ENCODE measurements around the gene IQSEC1.

Gene IQSEC1

GRCh38 chr3:13073326-13074005, at the start of gene IQSEC1:
IQSEC1 (minus strand) TSS chr3:13073429; CDS start chr3:13073014, 415 bp downstream.
- peak; percentile 74 for DNase-seq

DNA sequence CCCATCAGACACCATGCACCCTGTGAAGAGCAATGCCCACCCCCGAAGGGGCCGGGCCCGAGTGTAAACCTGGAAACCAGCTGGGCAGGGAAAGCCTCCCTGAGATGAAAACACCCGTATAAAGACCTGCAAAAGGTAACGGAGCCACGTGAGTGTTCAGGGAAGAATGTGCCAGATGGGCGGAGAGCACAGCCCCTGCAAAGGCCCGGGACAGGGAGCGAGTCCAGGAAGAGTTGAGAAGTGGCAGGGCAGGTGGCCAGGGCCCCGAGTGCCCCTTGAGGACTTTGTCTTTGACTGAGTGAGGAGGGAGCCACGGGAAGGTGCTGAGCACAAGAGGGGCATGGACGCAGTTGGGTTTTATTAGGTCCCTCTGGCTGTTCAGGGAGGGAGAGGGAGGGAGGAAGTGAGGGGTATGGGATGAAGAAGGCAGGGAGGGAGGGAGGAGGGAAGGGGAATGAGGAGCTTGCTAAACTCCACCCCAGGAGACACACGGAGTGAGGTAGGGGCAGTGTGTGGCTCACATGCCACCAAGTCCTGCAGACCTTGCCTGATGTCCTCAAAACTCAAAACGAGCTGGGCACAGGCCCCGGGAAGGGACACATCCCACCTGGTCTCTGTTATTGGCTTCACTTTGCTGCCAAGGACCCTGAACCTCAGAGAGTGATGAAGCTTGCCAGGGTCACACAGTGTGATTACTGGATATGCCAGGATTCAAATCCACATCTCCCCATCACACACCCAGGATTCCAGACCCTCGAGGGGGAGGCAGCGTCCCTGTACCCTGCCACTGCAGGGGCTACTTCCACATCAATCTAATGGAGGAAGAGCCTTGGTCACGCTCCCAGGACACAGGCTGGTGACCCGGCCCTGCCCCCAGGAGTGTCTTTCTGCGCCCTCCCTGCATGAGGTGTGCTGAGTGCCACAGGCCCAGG, 49.1 kb upstream of the IQSEC1 start:
- DNase-seq: no peak

- no peak for DNase-seq
Observed at GRCh38 chr3:13121553-13122001, 48.3 kb upstream of the IQSEC1 start.

DNA sequence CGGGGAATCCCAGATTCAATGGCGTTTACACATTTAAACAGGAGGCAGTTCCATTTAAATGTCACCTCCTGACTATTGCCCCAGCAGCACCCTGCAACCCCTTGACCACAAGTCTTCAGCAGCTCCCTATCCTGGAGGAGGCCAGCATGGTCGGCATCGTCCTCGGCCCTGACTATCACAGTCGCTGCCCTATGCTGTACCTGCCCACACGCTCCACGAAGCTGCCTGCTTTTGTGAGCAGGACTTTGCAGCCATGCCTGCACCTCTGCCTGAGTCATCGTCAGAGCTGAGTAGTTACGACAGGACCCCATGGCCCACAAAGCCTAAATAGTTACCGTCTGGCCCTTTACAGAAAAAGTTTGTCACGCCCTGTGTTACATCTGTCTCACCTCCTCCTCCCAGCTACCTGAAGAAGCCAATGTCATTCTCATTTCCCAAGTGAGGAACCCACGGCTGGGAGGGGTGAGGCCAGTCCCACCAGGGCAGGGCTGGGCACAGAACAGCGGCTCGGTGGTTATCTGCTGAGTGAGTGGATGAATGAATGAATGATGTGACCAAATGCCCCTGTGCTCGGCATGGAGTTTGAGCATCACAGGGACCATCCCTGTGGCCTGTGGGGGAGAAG, 47.8 kb upstream of the IQSEC1 start:
- DNase-seq: no peak

DNA sequence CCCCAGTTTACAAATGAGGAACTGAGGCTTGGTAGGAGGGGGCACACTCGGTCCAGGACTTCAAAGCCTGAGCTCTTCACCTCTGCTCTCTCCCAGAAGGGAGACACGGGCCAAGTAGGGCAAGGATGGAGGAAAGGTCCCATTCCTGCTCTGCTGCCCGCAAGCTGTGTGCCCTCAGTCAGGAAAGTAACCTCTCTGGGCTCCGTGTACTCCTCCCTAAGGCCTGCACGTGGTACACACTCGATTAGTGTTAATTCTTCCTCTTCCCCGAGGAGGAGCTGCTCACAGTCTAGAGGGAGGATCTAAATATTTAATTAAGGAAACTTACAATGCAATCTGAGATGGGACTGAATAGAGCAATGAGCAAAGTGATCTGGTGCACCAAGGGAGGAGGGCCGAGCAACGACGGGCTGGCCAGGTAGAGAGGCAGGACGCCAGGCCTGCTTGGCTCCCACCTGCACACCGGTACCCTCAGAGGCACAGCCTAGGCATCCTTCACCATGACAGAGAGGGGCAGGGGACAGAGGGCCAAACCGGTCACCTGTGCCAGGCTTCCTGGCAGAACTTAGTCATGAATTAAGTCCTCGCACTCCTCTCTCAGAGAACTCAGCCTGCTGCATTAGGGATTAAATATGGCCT, 47.2 kb upstream of the IQSEC1 start:
- DNase-seq: no peak

DNA sequence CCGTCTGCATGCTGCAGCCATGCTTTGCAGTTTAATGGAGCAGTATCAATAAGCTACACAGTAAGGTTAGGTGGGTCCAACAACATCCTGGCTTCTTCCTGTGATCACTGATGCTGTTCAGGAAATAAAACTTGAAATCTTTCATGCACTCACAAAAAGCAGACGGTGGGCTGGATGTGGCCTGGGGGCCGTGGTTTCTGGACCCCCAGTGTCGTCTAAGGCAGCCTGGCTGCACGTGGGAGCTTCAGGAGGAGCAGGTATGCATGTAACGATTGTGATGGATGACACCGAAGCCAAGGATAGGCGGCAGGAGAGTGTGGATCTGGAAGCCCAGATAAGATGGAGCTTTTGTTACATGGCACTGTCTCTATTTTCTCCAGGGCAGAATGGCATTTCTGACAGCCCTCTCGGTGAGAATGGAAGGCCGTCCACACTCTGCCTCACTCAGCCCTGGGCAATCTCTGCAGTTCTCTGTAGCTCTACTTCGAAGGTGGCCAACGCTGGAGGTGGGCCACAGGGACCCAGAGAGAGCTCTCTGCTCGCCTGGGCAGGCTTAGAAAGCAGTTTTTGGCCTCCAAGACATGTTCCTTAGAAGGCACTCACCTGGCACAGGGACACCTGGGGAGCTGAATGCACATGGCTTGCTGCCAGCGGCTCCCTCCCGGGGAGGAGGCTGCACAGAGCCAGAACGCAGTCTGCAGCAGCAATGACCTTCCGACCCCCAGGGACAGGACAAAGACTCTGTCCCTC, 46.4 kb upstream of the IQSEC1 start:
- DNase-seq: no peak

DNA sequence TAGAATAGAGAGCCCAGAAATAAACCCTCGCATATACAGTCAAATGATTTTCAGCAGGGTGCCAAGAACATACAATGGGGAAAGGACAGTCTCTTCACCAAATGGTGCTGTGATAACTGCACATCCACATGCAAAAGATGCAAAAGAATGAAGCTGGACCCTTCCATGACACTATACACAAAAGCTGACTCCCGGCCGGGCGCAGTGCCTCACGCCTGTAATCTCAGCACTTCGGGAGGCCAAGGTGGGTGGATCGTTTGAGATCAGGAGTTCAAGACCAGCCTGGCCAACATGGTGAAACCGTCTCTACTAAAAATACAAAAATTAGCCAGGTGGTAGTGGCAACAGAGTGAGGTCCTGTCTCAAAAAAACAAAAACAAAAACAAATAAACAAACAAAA, 43.2 kb upstream of the IQSEC1 start:
- no peak for DNase-seq

GRCh38 chr3:13115991-13116390, 42.8 kb upstream of the IQSEC1 start:
- DNase-seq: no peak

DNA sequence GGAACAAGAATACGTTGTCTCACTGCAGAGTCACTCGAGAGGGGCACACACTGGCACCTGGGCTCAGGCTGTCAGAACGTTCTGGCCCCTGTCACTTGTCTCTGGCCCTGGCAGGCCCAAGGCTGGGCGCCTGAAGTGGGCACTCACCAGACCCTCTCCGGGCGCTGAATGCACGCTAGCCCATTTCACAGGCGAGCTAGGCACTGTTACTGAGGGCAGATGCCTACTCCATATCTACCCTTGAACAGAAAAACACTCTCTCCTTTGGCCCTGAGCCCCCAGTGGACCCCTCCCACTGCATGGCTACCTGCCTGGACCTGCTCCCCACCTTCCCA, 42.3 kb upstream of the IQSEC1 start:
- no peak for DNase-seq

DNA sequence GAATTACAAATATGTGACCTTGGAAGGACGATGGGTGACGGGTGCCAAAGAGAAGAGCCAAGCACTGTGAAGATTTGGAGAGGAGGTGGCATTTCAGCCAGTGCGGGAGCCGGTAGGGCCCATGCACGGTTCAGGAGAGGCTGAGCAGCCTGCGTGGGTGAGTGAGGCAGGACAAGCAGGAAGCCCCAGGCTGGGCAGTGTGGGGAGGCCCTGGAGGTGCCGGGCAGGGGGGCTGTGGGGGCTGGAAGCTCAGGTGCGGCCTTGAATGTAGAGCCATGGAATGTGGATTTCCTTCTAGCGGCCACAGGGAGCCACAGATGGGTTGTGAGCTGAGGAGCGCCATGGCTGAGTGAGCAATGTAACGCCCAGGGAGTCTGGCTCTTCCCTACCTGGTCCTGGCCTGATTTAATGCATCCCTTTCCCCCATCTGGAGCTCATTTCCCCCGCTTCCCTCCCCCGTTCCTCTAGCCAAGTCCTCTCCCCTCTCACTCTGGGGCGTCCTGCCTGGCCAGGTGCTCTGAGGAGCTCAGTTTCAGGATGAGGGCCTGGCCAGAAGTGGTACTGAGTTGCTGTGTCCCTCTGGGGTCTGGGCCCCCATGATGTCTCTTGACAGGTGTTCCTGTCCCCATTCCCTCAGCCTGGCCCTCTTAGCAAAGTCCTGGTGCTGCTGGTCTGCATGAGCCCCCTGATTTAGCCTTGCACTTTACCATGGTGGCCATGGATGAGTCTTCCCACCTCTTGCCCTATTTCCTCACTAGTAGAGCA, 41.8 kb upstream of the IQSEC1 start:
- DNase-seq: no peak

DNA sequence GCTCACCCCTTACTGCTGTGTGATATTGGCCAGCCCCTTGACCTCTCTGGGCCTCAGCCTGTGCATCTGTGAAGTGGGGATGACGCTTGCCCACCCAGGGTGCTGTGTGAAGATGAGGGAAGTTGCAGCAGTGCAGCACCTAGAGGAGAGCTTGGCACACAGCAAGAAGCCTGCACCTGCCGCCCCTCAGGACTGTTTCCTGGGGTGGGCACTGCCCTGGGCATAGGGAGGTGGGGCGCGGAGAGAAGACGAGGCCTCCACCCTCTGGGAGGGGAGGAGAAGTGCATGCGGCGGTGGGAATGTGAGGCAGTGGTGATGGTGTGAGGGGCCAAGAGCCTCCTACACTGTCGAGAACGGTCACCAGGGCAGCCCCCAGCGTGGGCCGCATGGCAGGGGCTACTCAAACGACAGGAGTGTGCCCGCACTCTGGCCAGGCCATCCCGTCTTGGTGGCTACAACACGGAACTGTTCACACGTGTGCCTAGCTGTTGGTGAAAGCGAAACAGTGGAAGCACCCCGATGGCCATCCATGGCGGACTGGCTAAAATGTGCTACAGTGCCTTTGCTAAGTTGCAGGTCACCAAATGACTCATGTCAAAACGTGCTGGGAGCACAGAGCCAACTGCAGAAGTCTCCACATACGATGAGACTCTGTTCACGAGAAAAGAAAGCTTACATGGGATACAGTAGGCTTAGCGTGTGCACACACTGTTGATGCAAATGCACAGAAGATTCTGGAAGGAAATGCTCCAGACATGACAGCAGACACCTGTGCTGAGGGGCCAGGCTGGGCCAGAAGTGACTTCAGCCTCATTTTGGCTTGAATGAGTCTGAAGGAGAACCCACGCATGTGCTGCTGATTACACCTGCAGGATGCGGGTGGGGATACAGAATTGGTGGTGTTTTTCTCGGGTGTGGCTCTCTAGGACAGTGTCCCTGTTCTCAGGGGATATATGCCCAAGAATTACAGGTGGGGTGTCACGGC, 40.4 kb upstream of the IQSEC1 start:
- DNase-seq: no peak

DNA sequence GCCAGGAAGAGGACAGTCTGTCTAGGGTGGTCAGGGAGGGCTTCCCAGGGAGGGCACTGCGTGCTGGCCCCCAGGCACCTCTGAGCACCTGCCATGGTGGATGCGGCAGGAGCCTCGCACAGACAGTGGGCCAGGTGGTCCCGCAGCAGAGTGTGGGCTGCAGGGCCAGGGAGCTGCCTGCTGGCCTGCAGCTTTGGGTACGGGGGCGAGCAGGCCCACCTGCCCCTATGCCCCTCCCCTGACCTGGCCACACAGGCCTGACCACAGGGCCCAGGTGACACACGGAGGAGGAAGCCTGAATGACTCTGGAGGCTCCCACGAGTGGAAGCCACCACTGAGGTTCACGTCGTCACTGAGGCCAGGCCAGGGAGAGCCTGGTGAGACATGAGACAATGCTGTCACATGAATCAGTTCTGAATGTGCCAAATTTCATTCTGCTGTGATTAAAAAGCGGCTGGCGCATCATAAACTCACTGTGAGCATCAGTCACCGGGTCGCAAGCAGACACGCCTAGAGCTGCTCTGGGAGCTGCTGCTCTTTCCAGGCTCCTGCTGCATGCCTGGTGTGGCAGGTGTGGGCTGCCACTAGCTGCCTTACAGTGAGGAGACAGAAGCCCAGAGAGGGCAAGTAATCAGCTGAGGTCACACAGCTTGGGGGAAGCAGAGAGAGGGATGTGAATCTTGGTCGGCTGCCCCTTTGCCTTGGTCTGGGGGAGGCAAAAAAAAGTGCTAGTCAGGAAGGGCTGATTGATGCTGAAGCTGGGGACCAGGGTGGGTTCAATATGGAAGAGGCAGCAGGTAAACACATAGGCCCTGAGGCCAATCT, 39.5 kb upstream of the IQSEC1 start:
- no peak for DNase-seq

- no peak for DNase-seq
Observed at GRCh38 chr3:13111873-13112520, 38.8 kb upstream of the IQSEC1 start.

- no peak for DNase-seq
Observed at GRCh38 chr3:13111173-13111872, 38.1 kb upstream of the IQSEC1 start.

GRCh38 chr3:13110678-13111116, 37.5 kb upstream of the IQSEC1 start:
- DNase-seq: no peak

DNA sequence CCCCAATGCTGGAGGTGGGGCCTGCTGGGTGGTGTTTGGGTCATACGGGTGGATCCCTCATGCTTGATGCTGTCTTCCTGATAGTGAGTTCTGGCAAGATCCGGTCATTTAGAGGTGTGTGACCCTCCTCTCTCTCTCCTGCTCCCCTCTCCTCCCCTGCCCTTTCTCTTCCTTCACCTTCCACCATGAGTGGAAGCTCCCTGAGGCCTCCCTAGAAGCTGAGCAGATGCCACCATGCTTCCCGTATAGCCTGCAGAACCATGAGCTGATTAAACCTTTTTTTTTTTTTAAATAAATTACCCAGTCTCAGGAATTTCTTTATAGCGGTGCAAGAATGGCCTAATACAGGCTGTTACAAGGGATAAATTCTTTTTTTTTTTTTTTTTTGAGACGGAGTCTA, 36.3 kb upstream of the IQSEC1 start:
- no peak for DNase-seq

DNA sequence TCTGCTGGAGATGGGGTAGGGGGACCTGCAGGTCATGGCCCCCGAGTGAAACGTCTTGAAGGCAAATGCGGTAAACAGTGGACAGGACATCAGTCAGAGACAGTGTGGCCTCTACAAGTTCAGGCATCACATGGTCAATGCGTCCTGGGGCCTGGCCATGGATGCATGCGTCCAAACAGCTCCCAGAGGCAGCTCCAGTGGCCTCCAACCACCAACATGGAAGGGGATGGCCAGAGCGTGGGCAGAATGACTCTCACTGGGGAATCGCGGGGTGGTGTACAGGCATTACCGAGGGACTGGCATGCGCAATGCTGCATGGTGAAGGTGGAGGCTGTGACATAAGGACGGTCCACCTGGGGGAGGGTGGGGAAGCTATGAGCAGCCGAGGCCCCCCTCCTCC, 35.6 kb upstream of the IQSEC1 start:
- no peak for DNase-seq

DNA sequence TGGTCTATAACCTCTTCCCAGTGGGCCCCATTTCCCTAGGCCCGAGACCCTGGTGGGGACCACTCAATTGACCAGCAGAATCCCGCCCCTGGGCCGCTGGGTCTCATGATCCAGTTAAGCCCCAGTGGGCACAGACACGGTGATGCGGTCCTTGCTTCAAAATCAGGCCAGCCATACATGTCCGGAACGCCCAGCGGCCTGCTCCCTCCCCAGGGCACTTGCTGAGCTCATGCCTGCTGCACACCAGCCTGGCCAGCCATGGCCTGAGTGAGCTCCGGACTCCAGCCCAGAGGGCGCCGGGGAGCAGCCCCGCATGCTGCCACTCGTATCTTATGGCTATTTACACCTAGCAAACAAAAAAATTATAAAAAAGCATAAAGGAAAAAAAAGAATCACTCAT, 34.4 kb upstream of the IQSEC1 start:
- no peak for DNase-seq

Data from activated naive CD4-positive, alpha-beta T cell treated with Interleukin-2 at 50 U/mL for 16 hours (primary cell).